D721Med (cell line): Measurements from ENCODE around the gene BANF2.

ENCODE experiments used
- DNase-seq: peaks from one replicate; pipeline ENCODE4 v3.0.0; 2011; ENCODE audit warnings: low spot score; ENCODE audit not compliant: insufficient read length
- FAIRE-seq: peaks from 2 replicates; lab custom pipeline; 2011; peaks lifted over from hg19 to GRCh38; lab: Jason Lieb, UNC
- TF ChIP-seq, protein P1 (sequence below): IDR thresholded peaks from 2 replicates; pipeline ENCODE4 v1.5.1; 2012; ENCODE audit warnings: mild to moderate bottlenecking, control low read depth; ENCODE audit not compliant: insufficient read depth; ENCODE audit errors: missing control alignments

BANF2 gene

DNA sequence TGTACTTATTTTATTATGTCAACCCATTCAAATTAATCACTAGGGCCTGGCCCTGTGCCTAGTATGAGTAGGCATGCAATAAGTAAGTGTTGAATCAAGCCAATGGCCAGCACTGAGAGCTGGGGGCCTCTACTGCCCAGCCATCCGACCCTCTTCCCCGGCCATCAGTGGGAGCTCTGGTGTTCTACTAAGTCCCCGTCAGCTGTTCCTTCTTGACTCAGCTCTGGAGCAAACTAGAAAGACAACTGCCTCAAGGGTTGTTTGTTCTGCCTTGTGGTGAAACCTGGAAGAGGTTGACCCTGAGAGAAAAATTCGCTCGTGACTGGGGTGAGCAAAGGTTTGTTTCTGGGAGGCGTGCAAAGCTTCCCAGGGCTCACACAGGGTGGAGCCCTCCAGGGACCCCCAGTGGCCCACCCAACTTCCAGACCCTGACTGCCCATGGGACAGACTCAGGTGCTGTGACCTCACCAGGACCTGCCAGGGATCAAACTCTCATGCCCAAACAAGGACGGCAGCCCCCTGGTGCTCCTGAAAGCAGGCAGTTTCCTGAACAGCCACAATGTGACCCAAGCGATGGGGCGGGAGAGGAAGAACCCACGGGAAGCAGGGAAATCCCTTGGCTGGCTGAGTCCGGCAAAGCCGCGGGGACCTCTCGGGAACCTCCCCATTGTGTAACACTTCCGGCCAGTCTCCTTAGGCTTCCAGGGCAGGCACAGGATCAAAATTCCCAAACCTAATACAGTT, 50.4 kb downstream of the BANF2 start:
- no peak for FAIRE-seq
- TF ChIP-seq, protein P1, sequence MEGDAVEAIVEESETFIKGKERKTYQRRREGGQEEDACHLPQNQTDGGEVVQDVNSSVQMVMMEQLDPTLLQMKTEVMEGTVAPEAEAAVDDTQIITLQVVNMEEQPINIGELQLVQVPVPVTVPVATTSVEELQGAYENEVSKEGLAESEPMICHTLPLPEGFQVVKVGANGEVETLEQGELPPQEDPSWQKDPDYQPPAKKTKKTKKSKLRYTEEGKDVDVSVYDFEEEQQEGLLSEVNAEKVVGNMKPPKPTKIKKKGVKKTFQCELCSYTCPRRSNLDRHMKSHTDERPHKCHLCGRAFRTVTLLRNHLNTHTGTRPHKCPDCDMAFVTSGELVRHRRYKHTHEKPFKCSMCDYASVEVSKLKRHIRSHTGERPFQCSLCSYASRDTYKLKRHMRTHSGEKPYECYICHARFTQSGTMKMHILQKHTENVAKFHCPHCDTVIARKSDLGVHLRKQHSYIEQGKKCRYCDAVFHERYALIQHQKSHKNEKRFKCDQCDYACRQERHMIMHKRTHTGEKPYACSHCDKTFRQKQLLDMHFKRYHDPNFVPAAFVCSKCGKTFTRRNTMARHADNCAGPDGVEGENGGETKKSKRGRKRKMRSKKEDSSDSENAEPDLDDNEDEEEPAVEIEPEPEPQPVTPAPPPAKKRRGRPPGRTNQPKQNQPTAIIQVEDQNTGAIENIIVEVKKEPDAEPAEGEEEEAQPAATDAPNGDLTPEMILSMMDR = no peak
- no peak for DNase-seq

DNA sequence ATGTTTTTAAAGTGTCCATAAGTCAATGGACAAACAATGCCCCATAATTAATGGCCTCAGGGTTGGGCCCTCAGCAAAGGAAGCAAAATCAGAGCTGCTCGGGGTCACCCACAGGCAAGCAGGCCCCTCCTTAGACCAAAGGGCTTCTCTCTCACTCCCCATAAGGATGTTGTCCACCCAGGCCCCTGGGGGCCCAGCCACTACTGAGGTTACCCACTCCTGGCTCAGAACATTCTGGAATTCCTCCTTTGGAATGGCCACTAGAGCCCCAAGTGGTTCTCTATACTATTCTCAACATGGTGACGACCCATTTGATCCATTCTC, 50.9 kb downstream of the BANF2 start:
- TF ChIP-seq, protein P1 = no peak
- DNase-seq (no peak), FAIRE-seq (no peak)

GRCh38 chr20:17751640-17752039, 51.9 kb downstream of the BANF2 start:
- TF ChIP-seq, protein P1 = no peak

GRCh38 chr20:17752459-17752858, 52.7 kb downstream of the BANF2 start:
- DNase-seq = no peak
- FAIRE-seq = no peak
- TF ChIP-seq, protein P1 = no peak

More at GRCh38 chr20:17751640-17752039, 51.9 kb downstream of the BANF2 start:
- FAIRE-seq (no peak), DNase-seq (no peak)

DNA sequence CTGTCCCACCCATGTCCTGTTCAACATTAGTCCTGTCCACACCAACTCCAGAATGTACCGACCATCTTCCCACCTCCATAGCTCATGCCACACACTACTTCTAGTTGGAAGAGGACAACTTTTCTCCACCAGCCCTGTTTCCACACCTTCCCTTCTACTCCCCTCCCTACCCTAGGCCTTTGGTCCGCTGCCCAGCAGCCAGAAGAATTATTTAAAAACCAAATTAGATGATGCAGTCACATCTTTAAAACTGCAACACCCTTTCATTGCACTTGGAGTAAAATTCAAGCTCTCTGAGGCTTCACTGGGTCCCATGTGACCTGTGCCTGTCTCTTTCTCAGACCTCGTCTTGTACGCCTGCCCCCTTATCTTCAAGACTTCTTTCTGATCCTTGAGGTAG, 53.8 kb downstream of the BANF2 start:
- DNase-seq (no peak), FAIRE-seq (no peak)
- TF ChIP-seq, protein P1 = no peak

- DNase-seq (no peak), FAIRE-seq (no peak)
- TF ChIP-seq, protein P1 = no peak
Measured at GRCh38 chr20:17756529-17756928, 56.8 kb downstream of the BANF2 start.

- DNase-seq = no peak
- TF ChIP-seq, protein P1 = no peak
- FAIRE-seq = no peak
Measured at GRCh38 chr20:17757496-17757895, 57.7 kb downstream of the BANF2 start.
